NCI-H187 (cell line): ENCODE results near the gene CHAF1B.

Experiments
- DNase-seq, 2 experiments: peaks; one replicate each; lab custom pipeline; 2025; lab: John Stamatoyannopoulos, UW

Gene CHAF1B

DNA sequence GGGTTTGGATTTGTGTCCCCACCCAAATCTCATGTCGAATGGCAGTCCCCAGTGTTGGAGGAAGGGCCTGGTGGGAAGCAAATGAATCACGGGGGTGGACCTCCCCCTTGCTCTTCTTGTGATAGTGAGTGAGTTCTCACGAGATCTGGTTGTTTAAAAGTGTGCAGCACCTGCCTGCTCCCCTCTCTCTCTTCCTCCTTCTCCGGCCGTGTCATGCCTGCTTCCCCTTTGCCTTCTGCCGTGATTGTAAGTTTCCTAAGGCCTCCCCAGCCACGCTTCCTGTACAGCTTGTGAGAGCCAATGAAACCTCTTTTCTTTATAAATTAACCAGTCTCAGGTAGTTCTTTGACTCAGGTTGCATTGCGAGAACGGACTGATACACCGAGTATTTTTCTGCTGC lies 78.8 kb downstream of the CHAF1B start:
- DNase-seq = no peak

- DNase-seq = no peak
Measured at GRCh38 chr21:36464590-36464989, 79.4 kb downstream of the CHAF1B start.

DNA sequence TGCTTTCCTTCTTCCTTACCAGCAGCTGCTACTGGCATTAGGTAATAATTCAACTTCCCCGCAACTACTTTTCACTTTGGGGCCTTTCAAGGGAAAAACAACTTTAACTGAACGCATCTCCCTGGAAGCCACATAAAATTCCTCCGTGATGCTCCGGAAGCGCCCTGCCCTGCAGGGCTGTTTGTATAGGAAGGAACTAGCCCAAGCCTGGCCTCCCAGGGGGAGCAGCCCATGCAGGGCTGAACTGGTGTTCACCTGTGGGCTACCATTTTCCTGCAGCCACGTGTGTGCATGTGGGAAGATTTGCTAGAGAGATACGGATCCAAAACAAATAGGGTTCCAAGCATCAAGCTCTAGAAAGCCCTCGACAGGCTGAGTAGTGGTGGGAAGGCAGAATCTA lies 80.3 kb downstream of the CHAF1B start:
- no peak for DNase-seq

GRCh38 chr21:36466061-36466511 lies 80.9 kb downstream of the CHAF1B start:
- DNase-seq = no peak
